CD4-positive, alpha-beta memory T cell (primary cell): ENCODE data around the gene ZMYND8. TPM values are rescaled to one million over a fixed set of nuclear protein-coding genes. Genes with fewer than 3 reads are reported as not detected.
A peak's percentile ranks its signal among the peaks of the same experiment; 100 is the strongest.

Experiments used
- CTCF ChIA-PET: fragments of 350-600 bp; sonication (Branson Sonifier 250); formaldehyde crosslinking; loops from one replicate; lab custom pipeline; 2021; ENCODE audit warnings: inconsistent platforms; ENCODE audit not compliant: partially characterized antibody; lab: Charles Lee
- POLR2A ChIA-PET: fragments of 350-600 bp; sonication (Branson Sonifier 250); formaldehyde crosslinking; loops from one replicate; lab custom pipeline; 2021; ENCODE audit not compliant: partially characterized antibody; lab: Charles Lee
- DNase-seq, 5 donors: peaks; one replicate each; pipeline versions ENCODE4 v3.0.0 to v3.0.0-alpha.2; 2020 to 2022; ENCODE audit warnings: mixed read lengths in 1 of 5
- H3K27ac ChIP-seq: one replicate; pipeline ENCODE4 v1.7.0; 2013; ENCODE audit warnings: low read depth, low read length
- H3K27me3 ChIP-seq: 2 replicates; pipeline ENCODE4 v1.7.0; 2013; ENCODE audit warnings: mild to moderate bottlenecking, low read length, moderate library complexity; ENCODE audit not compliant: insufficient read depth
- H3K36me3 ChIP-seq: 2 replicates; pipeline ENCODE4 v1.7.0; 2013; ENCODE audit warnings: mild to moderate bottlenecking, low read length, moderate library complexity; ENCODE audit not compliant: insufficient read depth
- H3K4me1 ChIP-seq: 2 replicates; pipeline ENCODE4 v1.7.0; 2013; ENCODE audit warnings: mild to moderate bottlenecking, low read length, moderate library complexity; ENCODE audit not compliant: insufficient read depth
- H3K4me3 ChIP-seq, 2 donors: one replicate each; pipeline ENCODE4 v1.7.0; 2013; ENCODE audit warnings: low read length in 2 of 2, mild to moderate bottlenecking in 1 of 2
- H3K9me3 ChIP-seq, 2 donors: one replicate each; pipeline ENCODE4 v1.7.0; 2013; ENCODE audit warnings: low read length in 2 of 2, control low read depth in 1 of 2; ENCODE audit not compliant: control insufficient read depth in 1 of 2
- H3K27ac Mint-ChIP-seq, 7 donors: one replicate each; pipeline ENCODE4 v1.8.0; 2020 to 2021; ENCODE audit warnings: mixed read lengths in 7 of 7, mild to moderate bottlenecking in 6 of 7, inconsistent platforms in 3 of 7, moderate library complexity in 3 of 7
- H3K27me3 Mint-ChIP-seq, 2 donors: one replicate each; pipeline ENCODE4 v1.8.0; 2020 to 2021; ENCODE audit warnings: mixed read lengths in 2 of 2
- H3K36me3 Mint-ChIP-seq, 2 donors: one replicate each; pipeline ENCODE4 v1.8.0; 2020 to 2021; ENCODE audit warnings: mixed read lengths in 2 of 2, inconsistent platforms in 1 of 2, mild to moderate bottlenecking in 1 of 2
- H3K4me1 Mint-ChIP-seq, 4 donors: one replicate each; pipeline ENCODE4 v1.8.0; 2020 to 2021; ENCODE audit warnings: mixed read lengths in 4 of 4, mild to moderate bottlenecking in 1 of 4
- H3K4me3 Mint-ChIP-seq, 8 donors: one replicate each; pipeline ENCODE4 v1.8.0; 2020 to 2021; ENCODE audit warnings: mixed read lengths in 8 of 8, mild to moderate bottlenecking in 7 of 8, moderate library complexity in 6 of 8, inconsistent platforms in 3 of 8
- H3K9me3 Mint-ChIP-seq, 8 donors: one replicate each; pipeline ENCODE4 v1.8.0; 2020 to 2021; ENCODE audit warnings: mixed read lengths in 8 of 8, mild to moderate bottlenecking in 5 of 8, inconsistent platforms in 3 of 8, moderate library complexity in 1 of 8
- intact Hi-C: fragments of 100-400 bp; cut with micrococcal nuclease; formaldehyde crosslinking; loops from one replicate; pipeline ENCODE4 v1.15.1; 2023
- polyA plus RNA-seq, 2 donors: library from polyadenylated mRNA; unstranded; fragments of 300-500 nt; fragmentation: Illumina TruSeq; gene quantifications; one replicate each; pipeline ENCODE4 v1.2.3, GENCODE V29; 2021
- total RNA-seq, 2 experiments: library from RNA; stranded (reverse); gene quantifications; one replicate each; pipeline ENCODE4 v1.2.3, GENCODE V29; 2021

Gene ZMYND8
- total and polyA plus RNA-seq, 4 experiments from 2014 or later = 3.5 to 48.5 (median 33.9) TPM

DNA sequence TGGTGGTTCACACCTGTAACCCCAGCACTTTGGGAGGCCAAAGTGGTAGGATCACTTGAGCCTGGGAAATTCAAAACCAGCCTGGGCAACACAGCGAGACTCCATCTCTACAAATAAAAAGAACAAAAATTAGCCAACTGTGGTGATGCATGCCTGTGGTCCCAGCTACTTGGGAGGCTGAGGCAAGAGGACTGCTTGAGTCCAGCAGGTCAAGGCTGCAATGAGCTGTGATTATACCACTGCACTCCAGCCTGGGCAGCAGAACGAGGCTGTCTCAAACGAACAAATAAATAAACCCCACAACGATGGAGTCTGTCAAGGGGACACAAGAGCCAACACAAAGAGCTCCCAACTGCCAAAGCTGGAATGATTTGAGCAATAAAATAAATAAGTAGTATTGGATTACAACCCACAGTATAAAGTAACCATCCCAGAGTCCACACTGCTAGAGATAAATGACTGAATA lies 13.5 kb downstream of the ZMYND8 start:
- POLR2A ChIA-PET = interaction anchor here (1.0 kb wide), 1 partner anchor 12 kb away, joined by 3 read pairs; no protein-coding TSS in a partner anchor
- Histone ChIP-seq H3K4me1 (peaks cover 17% of the 10 kb centered on the region), H3K27me3 (no peaks in the 10 kb centered on the region), H3K9me3 (no peaks in the 10 kb centered on the region), H3K27ac (no peak overlapping the region), H3K36me3 (peaks cover 20% of the 10 kb centered on the region), H3K4me3 (no peak overlapping the region)
- intact Hi-C loops = no loop called here
- CTCF ChIA-PET = interaction anchor here (1.4 kb wide), 1 partner anchor 41 kb away, joined by 9 read pairs; no protein-coding TSS in a partner anchor
- Mint-ChIP-seq H3K27me3 (no peaks in the 10 kb centered on the region), H3K9me3 (no peaks in the 10 kb centered on the region), H3K27ac (peak overlapping the region in 2 of 7 donors; percentile 29 to 43), H3K4me1 (peaks cover 23 to 48% (median 32%) of the 10 kb centered on the region in 4 donors), H3K36me3 (peaks cover 47 to 49% of the 10 kb centered on the region in 2 donors), H3K4me3 (no peak overlapping the region)
- no peak for DNase-seq

DNA sequence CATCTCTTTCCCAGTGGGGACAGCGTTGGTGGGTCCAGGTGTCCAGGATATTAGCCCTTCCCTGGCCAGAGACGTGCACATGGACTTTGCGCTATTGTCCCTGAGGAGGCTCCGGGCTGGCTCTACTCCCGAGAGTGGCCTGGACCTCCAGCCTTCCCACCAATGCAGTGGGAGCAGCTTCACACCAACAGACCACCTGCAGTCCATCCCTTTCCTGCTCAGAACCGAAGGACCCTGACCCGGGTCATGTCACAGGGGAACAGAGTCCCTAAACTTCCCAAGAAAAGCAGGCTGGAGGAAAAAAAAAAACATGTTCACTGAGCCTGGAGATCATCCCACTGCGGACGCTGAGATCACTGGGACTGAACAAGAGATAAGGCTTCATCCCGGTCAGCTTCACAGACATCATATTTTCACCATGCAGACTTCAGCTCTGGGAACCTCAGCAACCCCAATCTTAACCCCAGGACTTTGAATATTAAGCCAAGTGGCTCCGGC lies 18.3 kb downstream of the ZMYND8 start:
- Histone ChIP-seq H3K4me3 (no peak overlapping the region), H3K4me1 (peaks cover 18% of the 10 kb centered on the region), H3K27me3 (no peaks in the 10 kb centered on the region), H3K27ac (no peak overlapping the region), H3K36me3 (peaks cover 19% of the 10 kb centered on the region), H3K9me3 (no peaks in the 10 kb centered on the region)
- Mint-ChIP-seq H3K9me3 (no peaks in the 10 kb centered on the region), H3K36me3 (peaks cover 24 to 50% of the 10 kb centered on the region in 2 donors), H3K4me1 (peaks cover 18 to 51% (median 36%) of the 10 kb centered on the region in 4 donors), H3K4me3 (no peak overlapping the region), H3K27ac (peak overlapping the region in 1 of 7 donors; percentile 62), H3K27me3 (no peaks in the 10 kb centered on the region)
- ChIA-PET POLR2A (interaction anchor here (1.4 kb wide), 1 partner anchor 18 kb away, joined by 3 read pairs; the partner anchor contains the start of gene ZMYND8), CTCF (interaction anchor here (1.6 kb wide), 1 partner anchor 46 kb away, joined by 5 read pairs; no protein-coding TSS in a partner anchor)
- intact Hi-C loops = no loop called here
- no peak for DNase-seq

DNA sequence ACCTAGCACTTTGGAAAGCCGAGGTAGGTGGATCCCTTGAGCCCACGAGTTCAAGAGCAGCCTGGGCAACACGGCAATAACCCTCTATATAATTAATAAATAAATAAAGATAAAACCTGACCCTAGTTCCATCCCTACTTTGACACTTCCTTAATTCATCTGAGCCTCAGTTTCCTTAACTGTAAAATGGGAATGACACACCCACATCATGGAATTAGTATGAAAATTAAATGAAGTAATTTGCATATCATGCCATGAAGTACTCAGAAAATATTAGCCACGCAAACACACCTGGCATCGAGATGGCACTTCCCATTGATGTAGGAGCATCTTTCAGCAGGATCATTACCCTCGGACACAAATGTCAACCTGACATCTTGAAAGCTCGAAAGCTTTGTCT lies 19.1 kb downstream of the ZMYND8 start:
- POLR2A ChIA-PET = interaction anchor here (1.4 kb wide), 1 partner anchor 19 kb away, joined by 3 read pairs; the partner anchor contains the start of gene ZMYND8
- Histone ChIP-seq H3K4me3 (no peak overlapping the region), H3K4me1 (peaks cover 22% of the 10 kb centered on the region), H3K27me3 (no peaks in the 10 kb centered on the region), H3K27ac (no peak overlapping the region), H3K36me3 (peaks cover 19% of the 10 kb centered on the region), H3K9me3 (no peaks in the 10 kb centered on the region)
- CTCF ChIA-PET = no interaction called here
- intact Hi-C loops = no loop called here
- no peaks in the 10 kb centered on the region for H3K27me3 Mint-ChIP-seq
- peaks cover 29 to 54% of the 10 kb centered on the region in 2 donors for H3K36me3 Mint-ChIP-seq
- H3K9me3 Mint-ChIP-seq = no peaks in the 10 kb centered on the region
- no peak for DNase-seq
- H3K4me1 Mint-ChIP-seq = peaks cover 23 to 56% (median 39%) of the 10 kb centered on the region in 4 donors
- no peak overlapping the region for H3K4me3 Mint-ChIP-seq
- H3K27ac Mint-ChIP-seq = no peak overlapping the region

DNA sequence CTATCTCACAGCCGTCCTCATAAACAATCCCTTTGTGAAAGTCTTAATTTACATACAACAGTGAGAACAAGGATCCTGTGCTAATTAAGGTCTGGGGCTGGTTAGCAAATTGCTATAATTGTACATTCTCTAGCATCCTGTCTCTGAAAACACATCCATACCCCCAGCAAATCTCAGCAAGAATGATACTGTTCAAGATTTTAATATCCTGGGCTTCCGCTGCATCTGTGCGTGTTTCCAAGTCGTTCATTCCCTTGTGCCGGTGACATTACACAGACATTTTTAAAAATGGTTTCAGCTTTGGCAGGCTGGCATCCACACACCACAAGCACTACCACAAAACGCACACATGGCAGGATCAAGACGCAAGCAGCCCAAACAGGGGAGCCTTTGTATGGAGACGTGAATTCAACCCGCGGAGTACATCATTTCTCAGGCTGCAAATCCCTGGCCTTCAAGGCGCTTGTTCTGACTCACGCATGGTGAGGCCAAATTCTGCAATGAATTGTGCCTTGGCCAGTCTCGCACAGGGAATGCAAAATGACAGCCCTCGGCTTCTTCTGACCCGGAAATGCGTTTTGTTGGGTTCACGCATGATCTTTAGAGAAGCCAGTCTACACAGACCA lies 20.3 kb downstream of the ZMYND8 start:
- H3K4me1 ChIP-seq = peaks cover 22% of the 10 kb centered on the region
- CTCF ChIA-PET = no interaction called here
- H3K4me3 Mint-ChIP-seq = no peak overlapping the region
- H3K9me3 ChIP-seq = no peaks in the 10 kb centered on the region
- no peaks in the 10 kb centered on the region for H3K9me3 Mint-ChIP-seq
- H3K27me3 ChIP-seq = no peaks in the 10 kb centered on the region
- no peak overlapping the region for H3K27ac ChIP-seq
- H3K4me3 ChIP-seq = no peak overlapping the region
- H3K27ac Mint-ChIP-seq = peak overlapping the region in 2 of 7 donors; percentile 9 to 37
- POLR2A ChIA-PET = interaction anchor here (1.0 kb wide), 1 partner anchor 20 kb away, joined by 4 read pairs; the partner anchor contains the start of gene ZMYND8
- peaks cover 19% of the 10 kb centered on the region for H3K36me3 ChIP-seq
- intact Hi-C loops = no loop called here
- DNase-seq = no peak
- no peaks in the 10 kb centered on the region for H3K27me3 Mint-ChIP-seq
- peaks cover 39 to 63% of the 10 kb centered on the region in 2 donors for H3K36me3 Mint-ChIP-seq
- H3K4me1 Mint-ChIP-seq = peaks cover 29 to 67% (median 47%) of the 10 kb centered on the region in 4 donors

DNA sequence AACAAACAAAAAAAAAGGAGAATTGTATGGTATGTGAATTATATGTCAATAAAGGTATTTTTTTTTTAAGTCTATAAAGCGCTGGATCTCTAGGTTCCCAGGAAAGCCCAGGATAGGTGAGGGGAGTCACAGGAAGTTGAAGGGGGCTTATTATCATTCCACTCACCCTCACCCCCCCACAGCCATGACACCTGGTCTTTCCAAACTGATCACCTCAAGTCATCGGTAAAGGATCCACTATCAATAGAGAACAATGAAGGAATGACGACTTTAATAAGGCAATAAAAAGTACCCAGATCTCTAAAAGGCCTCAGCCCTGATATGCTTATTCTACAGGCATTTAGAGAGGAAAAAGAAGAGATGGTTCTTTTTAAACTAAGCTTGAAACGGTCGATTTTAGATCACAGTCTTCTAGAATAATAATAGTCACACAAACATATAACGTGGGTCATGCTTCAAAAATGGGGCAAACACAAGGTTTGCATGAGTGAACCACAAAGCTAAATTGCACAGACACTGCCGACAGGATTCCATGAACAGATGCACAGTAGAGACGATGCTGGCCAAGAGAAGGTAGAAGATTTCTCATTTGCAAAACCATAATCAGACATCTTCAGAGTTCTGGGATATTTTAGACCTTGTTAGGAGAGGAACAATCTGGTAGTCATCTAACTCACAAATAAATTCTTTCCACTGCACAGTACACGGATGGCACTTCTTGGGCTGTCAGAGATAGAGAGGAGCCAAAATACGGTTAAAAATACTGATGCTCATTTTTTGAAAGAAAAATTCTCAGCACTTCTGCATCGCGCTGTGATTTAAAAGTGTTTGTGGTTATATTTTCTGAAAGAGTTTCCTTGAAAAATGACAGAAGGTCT lies 21.0 kb downstream of the ZMYND8 start:
- H3K4me1 Mint-ChIP-seq = peaks cover 31 to 68% (median 49%) of the 10 kb centered on the region in 4 donors
- CTCF ChIA-PET = no interaction called here
- Histone ChIP-seq H3K27ac (no peak overlapping the region), H3K9me3 (no peaks in the 10 kb centered on the region), H3K4me1 (peaks cover 28% of the 10 kb centered on the region), H3K36me3 (peaks cover 25% of the 10 kb centered on the region), H3K27me3 (no peaks in the 10 kb centered on the region), H3K4me3 (no peak overlapping the region)
- POLR2A ChIA-PET = interaction anchor here (1.0 kb wide), 1 partner anchor 21 kb away, joined by 4 read pairs; the partner anchor contains the start of gene ZMYND8
- peak overlapping the region in 6 of 7 donors; percentile 5 to 80 (median 34) for H3K27ac Mint-ChIP-seq
- intact Hi-C loops = no loop called here
- H3K9me3 Mint-ChIP-seq = no peaks in the 10 kb centered on the region
- H3K36me3 Mint-ChIP-seq = peaks cover 41 to 65% of the 10 kb centered on the region in 2 donors
- no peaks in the 10 kb centered on the region for H3K27me3 Mint-ChIP-seq
- no peak overlapping the region for H3K4me3 Mint-ChIP-seq
- DNase-seq = no peak

DNA sequence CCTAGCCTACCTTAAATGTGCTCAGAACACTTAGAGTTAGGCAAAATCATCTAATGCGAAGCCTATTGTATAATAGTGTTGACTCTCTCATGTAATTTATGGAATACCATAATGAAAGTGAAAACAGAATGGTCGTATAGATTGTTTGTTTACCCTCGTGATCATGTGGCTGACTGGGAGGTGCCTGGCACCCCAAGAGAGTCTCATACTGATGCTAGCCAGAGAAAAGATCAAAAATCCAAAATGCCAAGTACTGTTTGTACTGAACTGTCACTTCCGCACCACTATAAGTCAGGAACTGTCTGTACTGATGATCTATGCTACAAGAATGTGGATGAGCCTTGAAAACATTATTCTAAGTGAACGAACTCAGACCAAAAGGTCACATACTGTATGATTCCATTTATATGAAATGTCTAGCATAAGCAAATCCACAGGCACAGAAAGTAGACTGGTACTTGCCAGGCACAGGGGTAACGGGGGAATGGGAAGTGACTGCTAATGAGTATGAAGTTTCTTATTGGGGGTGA lies 22.4 kb downstream of the ZMYND8 start:
- H3K36me3 ChIP-seq = peaks cover 26% of the 10 kb centered on the region
- peak overlapping the region in 7 of 8 donors; percentile 9 to 49 (median 29) for H3K4me3 Mint-ChIP-seq

More for the DNA sequence above, 22.4 kb downstream of the ZMYND8 start:
- H3K4me1 Mint-ChIP-seq = peaks cover 33 to 80% (median 51%) of the 10 kb centered on the region in 4 donors
- no peak overlapping the region for H3K27ac ChIP-seq
- peaks cover 41 to 63% of the 10 kb centered on the region in 2 donors for H3K36me3 Mint-ChIP-seq
- peak overlapping the region; percentile 8 to 92 (median 31) for H3K27ac Mint-ChIP-seq
- peaks cover 38% of the 10 kb centered on the region for H3K4me1 ChIP-seq
- H3K9me3 Mint-ChIP-seq = no peaks in the 10 kb centered on the region
- intact Hi-C loops = no loop called here
- ChIA-PET POLR2A (interaction anchor here (1.2 kb wide), 1 partner anchor 23 kb away, joined by 3 read pairs; the partner anchor contains the start of gene ZMYND8), CTCF (interaction anchor here (1.0 kb wide), 1 partner anchor 50 kb away, joined by 5 read pairs; no protein-coding TSS in a partner anchor)
- no peak for DNase-seq
- no peak overlapping the region for H3K4me3 ChIP-seq
- H3K27me3 Mint-ChIP-seq = no peaks in the 10 kb centered on the region
- H3K27me3 ChIP-seq = no peaks in the 10 kb centered on the region
- no peaks in the 10 kb centered on the region for H3K9me3 ChIP-seq
